ENCODE data around the gene RIOK2.

Gene RIOK2
- long read RNA-seq, transcript RIOK2-201 (10 exons, 3,922 nt): major isoform, 130 of 142 reads
- long read RNA-seq, partial matches to known transcripts: 2 of 142 reads
- long read RNA-seq, other reads (novel, unspliced or antisense): 7 of 142 reads

DNA sequence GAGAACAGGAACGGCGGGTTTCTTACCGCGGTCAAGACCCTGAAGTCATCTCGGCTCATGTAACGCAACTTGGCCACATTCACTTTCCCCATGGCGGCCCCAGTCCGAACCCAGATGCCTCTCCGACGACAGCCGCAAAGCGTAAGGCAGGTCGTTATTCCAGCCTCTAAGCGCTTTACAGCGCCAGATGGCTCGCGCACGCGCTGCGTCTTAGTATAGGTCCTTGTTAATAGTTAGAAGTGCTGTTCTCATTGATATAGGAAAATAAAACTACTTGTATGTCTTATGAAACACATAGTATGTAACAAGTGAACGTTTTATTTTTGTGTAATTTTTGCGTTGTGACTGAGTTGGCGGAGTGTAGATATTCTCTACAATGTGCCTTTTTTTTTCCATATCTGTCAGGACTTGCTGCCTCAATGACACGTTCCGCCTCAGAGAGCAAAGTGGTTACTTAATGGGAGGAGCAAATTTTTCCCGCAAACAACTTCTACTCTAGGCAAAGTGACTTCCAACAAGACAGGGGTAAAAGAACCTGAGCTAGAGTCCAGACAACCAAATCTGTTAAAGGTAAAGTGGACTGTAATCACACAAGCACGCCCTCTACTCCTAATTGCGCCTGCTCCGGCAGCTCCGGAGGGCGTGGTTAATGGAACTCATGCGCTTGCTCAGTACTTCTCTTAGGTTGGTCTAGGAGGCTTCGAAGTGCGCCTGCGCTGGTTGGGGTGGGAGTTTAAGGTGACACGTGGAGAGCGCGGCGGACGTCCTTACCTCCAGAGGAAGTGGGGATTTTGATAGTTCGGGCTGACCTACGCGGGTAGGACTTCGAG, at the start of gene RIOK2:
Gene RIOK2, minus strand, starts transcription at position 148 of the 830 bp plus-strand sequence. Its CDS starts 56 bp downstream, at position 92.
- peak; percentile 83 to 92 for DNase-seq (ENCODE audit: low read depth in 1 of 2, low spot score in 1 of 2)
- Histone ChIP-seq H3K27ac (replicated peaks) (peak within 1 kb of the TSS; percentile 99), H3K4me3 (replicated peaks; ENCODE audit: insufficient read depth, low read length) (peak within 1 kb of the TSS; percentile 73), H3K27me3 (ENCODE audit: insufficient read depth, poor library complexity, severe bottlenecking) (no peaks in the 10 kb centered on the region)
- TF ChIP-seq GABPA (IDR thresholded peaks at IDR 0.05; ENCODE audit: low read depth) (peak; percentile 47), SPI1 (IDR thresholded peaks at IDR 0.05; ENCODE audit: borderline replicate concordance, low read depth) (peak; percentile 63; the same call in 1 of the 2 replicates), POLR2AphosphoS5 (IDR thresholded peaks at IDR 0.05; ENCODE audit: low read depth) (peak; percentile 64)
- TF ChIP-seq, protein P1, sequence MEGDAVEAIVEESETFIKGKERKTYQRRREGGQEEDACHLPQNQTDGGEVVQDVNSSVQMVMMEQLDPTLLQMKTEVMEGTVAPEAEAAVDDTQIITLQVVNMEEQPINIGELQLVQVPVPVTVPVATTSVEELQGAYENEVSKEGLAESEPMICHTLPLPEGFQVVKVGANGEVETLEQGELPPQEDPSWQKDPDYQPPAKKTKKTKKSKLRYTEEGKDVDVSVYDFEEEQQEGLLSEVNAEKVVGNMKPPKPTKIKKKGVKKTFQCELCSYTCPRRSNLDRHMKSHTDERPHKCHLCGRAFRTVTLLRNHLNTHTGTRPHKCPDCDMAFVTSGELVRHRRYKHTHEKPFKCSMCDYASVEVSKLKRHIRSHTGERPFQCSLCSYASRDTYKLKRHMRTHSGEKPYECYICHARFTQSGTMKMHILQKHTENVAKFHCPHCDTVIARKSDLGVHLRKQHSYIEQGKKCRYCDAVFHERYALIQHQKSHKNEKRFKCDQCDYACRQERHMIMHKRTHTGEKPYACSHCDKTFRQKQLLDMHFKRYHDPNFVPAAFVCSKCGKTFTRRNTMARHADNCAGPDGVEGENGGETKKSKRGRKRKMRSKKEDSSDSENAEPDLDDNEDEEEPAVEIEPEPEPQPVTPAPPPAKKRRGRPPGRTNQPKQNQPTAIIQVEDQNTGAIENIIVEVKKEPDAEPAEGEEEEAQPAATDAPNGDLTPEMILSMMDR (IDR thresholded peaks at IDR 0.05; ENCODE audit: insufficient read depth, low read length): no peak
- TF ChIP-seq, protein P2, sequence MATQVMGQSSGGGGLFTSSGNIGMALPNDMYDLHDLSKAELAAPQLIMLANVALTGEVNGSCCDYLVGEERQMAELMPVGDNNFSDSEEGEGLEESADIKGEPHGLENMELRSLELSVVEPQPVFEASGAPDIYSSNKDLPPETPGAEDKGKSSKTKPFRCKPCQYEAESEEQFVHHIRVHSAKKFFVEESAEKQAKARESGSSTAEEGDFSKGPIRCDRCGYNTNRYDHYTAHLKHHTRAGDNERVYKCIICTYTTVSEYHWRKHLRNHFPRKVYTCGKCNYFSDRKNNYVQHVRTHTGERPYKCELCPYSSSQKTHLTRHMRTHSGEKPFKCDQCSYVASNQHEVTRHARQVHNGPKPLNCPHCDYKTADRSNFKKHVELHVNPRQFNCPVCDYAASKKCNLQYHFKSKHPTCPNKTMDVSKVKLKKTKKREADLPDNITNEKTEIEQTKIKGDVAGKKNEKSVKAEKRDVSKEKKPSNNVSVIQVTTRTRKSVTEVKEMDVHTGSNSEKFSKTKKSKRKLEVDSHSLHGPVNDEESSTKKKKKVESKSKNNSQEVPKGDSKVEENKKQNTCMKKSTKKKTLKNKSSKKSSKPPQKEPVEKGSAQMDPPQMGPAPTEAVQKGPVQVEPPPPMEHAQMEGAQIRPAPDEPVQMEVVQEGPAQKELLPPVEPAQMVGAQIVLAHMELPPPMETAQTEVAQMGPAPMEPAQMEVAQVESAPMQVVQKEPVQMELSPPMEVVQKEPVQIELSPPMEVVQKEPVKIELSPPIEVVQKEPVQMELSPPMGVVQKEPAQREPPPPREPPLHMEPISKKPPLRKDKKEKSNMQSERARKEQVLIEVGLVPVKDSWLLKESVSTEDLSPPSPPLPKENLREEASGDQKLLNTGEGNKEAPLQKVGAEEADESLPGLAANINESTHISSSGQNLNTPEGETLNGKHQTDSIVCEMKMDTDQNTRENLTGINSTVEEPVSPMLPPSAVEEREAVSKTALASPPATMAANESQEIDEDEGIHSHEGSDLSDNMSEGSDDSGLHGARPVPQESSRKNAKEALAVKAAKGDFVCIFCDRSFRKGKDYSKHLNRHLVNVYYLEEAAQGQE (IDR thresholded peaks at IDR 0.05; ENCODE audit: insufficient replicate concordance, low read depth): no peak

DNA sequence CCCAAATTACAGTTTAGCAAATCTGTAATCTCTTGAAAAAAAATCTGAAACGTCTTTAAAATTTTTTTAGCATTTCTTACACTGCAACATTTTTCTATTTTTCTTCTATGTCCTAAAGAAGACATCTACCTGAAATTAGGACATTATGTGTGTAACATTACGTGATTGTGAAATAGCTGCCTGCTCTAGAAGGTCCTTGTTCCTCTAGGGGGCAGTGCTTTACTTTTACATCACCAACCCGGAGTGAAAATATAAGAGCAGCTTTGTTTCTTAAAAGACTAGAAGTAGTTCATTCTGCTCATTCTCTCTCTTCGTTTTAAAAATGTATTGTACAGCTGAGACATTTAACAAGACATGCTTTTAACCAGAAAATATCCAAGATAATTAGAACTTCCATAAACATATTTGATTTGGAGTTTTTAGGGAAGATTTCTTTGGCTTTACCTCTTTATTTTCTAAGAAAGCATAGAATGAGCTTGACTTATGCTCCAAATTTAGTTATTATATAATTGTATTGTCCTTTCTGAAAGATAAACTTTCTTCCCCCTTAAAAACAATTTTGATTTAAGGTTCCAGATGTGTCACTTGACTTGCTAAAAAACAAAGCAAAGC, 48.1 kb upstream of the RIOK2 start:
- no peak for TF ChIP-seq POLR2AphosphoS5 (IDR thresholded peaks at IDR 0.05; ENCODE audit: low read depth)
- TF ChIP-seq, protein P1 (IDR thresholded peaks at IDR 0.05; ENCODE audit: insufficient read depth, low read length): peak; percentile 25
- DNase-seq (ENCODE audit: low read depth in 1 of 2, low spot score in 1 of 2): peak; percentile 29 to 39
- no peak overlapping the region for H3K27ac ChIP-seq (replicated peaks)
- H3K27me3 ChIP-seq (ENCODE audit: insufficient read depth, poor library complexity, severe bottlenecking): no peaks in the 10 kb centered on the region
- no peak overlapping the region for H3K4me3 ChIP-seq (replicated peaks; ENCODE audit: insufficient read depth, low read length)

DNA sequence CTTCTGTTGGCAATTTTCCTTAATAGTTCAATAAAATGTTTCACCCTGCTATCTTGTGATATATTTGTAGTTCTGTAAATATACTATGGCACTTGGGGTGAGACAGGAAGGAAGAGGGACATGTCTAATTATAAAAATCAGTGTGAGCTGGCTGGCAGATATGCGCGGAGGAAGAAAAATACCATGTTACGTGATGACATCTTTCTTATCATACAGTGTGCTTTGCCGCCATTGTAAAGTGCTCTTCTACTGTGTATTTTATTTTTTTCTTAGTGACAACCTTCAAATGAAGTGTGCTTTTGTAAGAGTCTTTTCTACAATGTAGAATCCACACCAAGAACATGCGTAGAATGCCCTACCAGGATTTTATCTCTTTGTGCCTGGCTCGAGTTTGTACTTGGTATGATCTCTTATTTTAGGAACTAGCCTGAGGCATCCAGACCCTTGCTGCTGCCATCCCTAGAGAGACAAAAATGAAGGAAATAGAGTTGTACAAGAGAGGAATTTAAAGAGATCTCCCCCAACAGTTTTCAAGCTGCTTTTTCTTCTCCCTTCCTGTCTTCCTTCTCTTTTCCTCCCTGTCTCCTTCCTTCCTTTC, 46.7 kb upstream of the RIOK2 start:
- H3K27me3 ChIP-seq (ENCODE audit: insufficient read depth, poor library complexity, severe bottlenecking): no peaks in the 10 kb centered on the region
- H3K27ac ChIP-seq (replicated peaks): no peak overlapping the region
- no peak overlapping the region for H3K4me3 ChIP-seq (replicated peaks; ENCODE audit: insufficient read depth, low read length)
- TF ChIP-seq, protein P2 (IDR thresholded peaks at IDR 0.05; ENCODE audit: insufficient replicate concordance, low read depth): no peak
- TF ChIP-seq, protein P1 (IDR thresholded peaks at IDR 0.05; ENCODE audit: insufficient read depth, low read length): no peak
- TF ChIP-seq GABPA (IDR thresholded peaks at IDR 0.05; ENCODE audit: low read depth) (no peak), SPI1 (IDR thresholded peaks at IDR 0.05; ENCODE audit: borderline replicate concordance, low read depth) (no peak), POLR2AphosphoS5 (IDR thresholded peaks at IDR 0.05; ENCODE audit: low read depth) (no peak)
- no peak for DNase-seq (ENCODE audit: low read depth in 1 of 2, low spot score in 1 of 2)
